OCI-LY7 (cell line): ENCODE results near the gene UBE2K. TPM values are rescaled to one million over a fixed set of nuclear protein-coding genes. Genes with fewer than 3 reads are reported as not detected.

ENCODE experiments used
- BruUV-seq: library from RNA; stranded (reverse); fragments of 400-500 nt; replicated peaks from 2 replicates; lab custom pipeline; 2021; lab: Mats Ljungman, UMichigan
- CTCF ChIA-PET: fragments of 300-600 bp; sonication (Branson Sonifier 250); formaldehyde crosslinking; loops from one replicate; lab custom pipeline; 2022; ENCODE audit warnings: antibody characterized with exemption; ENCODE audit not compliant: unreplicated experiment; lab: Charles Lee
- POLR2A ChIA-PET: fragments of 300-600 bp; sonication (Branson Sonifier 250); formaldehyde crosslinking; loops from one replicate; lab custom pipeline; 2022; ENCODE audit warnings: antibody characterized with exemption; lab: Charles Lee
- DNase-seq: peaks from one replicate; pipeline ENCODE4 v3.0.0-alpha.2; 2015; ENCODE audit warnings: low spot score
- H2AFZ ChIP-seq: fragments of 200-600 bp; sonication (generic), shearing (Covaris generic); 2 replicates; pipeline ENCODE4 v1.6.1; 2014; ENCODE audit warnings: mild to moderate bottlenecking, antibody characterized with exemption, low read length, moderate library complexity
- H3K27ac ChIP-seq: fragments of 200-600 bp; sonication (generic); 2 replicates; pipeline ENCODE4 v1.5.1; 2014; ENCODE audit warnings: mixed run types, low read depth, mild to moderate bottlenecking, moderate library complexity, low read length, inconsistent platforms; ENCODE audit not compliant: poor library complexity, severe bottlenecking
- H3K36me3 ChIP-seq: fragments of 200-600 bp; sonication (generic); 2 replicates; pipeline ENCODE4 v1.6.1; 2014; ENCODE audit warnings: mild to moderate bottlenecking, antibody characterized with exemption, low read length, moderate library complexity, mixed read lengths; ENCODE audit not compliant: insufficient read depth
- H3K4me1 ChIP-seq: fragments of 200-600 bp; sonication (generic); 2 replicates; pipeline ENCODE4 v1.5.1; 2014; ENCODE audit warnings: mild to moderate bottlenecking, low read length; ENCODE audit not compliant: insufficient read depth, poor library complexity, severe bottlenecking
- H3K4me2 ChIP-seq: fragments of 200-600 bp; sonication (generic); 2 replicates; pipeline ENCODE4 v1.6.1; 2014; ENCODE audit warnings: mild to moderate bottlenecking, low read length
- H3K4me3 ChIP-seq: fragments of 200-600 bp; sonication (generic); 2 replicates; pipeline ENCODE4 v1.5.1; 2014; ENCODE audit warnings: mild to moderate bottlenecking, low read depth, low read length; ENCODE audit not compliant: poor library complexity, severe bottlenecking
- H3K79me2 ChIP-seq: fragments of 200-600 bp; sonication (generic); 2 replicates; pipeline ENCODE4 v1.6.1; 2016; ENCODE audit warnings: low read depth, mild to moderate bottlenecking, low read length, moderate library complexity, mixed read lengths; ENCODE audit not compliant: insufficient read depth
- H3K9me2 ChIP-seq: fragments of 200-600 bp; sonication (generic); 2 replicates; pipeline ENCODE4 v1.6.1; 2016; ENCODE audit warnings: mild to moderate bottlenecking, low read length, mixed read lengths; ENCODE audit not compliant: insufficient read depth
- H3K9me3 ChIP-seq: fragments of 200-600 bp; sonication (generic); 2 replicates; pipeline ENCODE4 v1.6.1; 2014; ENCODE audit warnings: mild to moderate bottlenecking, mixed run types, low read length, mixed read lengths
- H4K20me1 ChIP-seq: fragments of 200-600 bp; sonication (generic); 2 replicates; pipeline ENCODE4 v1.6.1; 2014; ENCODE audit warnings: mild to moderate bottlenecking, antibody characterized with exemption, low read length, moderate library complexity, mixed read lengths; ENCODE audit not compliant: insufficient read depth
- EZH2phosphoT487 ChIP-seq: fragments of 200-600 bp; sonication (generic); IDR thresholded peaks from 2 replicates; pipeline ENCODE4 v1.6.1; 2018; ENCODE audit warnings: low read depth, borderline replicate concordance, mild to moderate bottlenecking, mixed run types, antibody characterized with exemption, low read length, moderate library complexity, mixed read lengths
- intact Hi-C: fragments of 100-400 bp; cut with micrococcal nuclease; formaldehyde crosslinking; loops from one replicate; pipeline ENCODE4 v1.10.0; 2022; ENCODE audit not compliant: unreplicated experiment
- small RNA-seq: library from RNA; depleted of rRNA; stranded (forward); fragments of <200 nt; gene quantifications from one replicate; pipeline ENCODE3, GENCODE V24; 2014
- total RNA-seq, 2 experiments: library from RNA; depleted of rRNA in 1 of 2; stranded (reverse); fragments of >200 nt in 1 of 2; shearing (Covaris generic) in 1 of 2; gene quantifications; 2 replicates each; pipeline ENCODE4 v1.2.3, GENCODE V29; 2014 to 2022
- TF ChIP-seq, protein P1 (sequence below): fragments of 200-600 bp; sonication (generic); conservative IDR thresholded peaks from 2 replicates; pipeline ENCODE4 v1.5.1; 2014; ENCODE audit warnings: mild to moderate bottlenecking, antibody characterized with exemption, low read length, moderate library complexity, mixed read lengths

UBE2K gene
- total RNA-seq, 2 experiments from 2014 or later, result 20.8 to 88.0 TPM

GRCh38 chr4:39825090-39825489, 127.2 kb downstream of the UBE2K start:
- H3K36me3 ChIP-seq, result peaks cover 76% of the 10 kb centered on the region
- TF ChIP-seq EZH2phosphoT487, result no peak
- TF ChIP-seq, protein P1, sequence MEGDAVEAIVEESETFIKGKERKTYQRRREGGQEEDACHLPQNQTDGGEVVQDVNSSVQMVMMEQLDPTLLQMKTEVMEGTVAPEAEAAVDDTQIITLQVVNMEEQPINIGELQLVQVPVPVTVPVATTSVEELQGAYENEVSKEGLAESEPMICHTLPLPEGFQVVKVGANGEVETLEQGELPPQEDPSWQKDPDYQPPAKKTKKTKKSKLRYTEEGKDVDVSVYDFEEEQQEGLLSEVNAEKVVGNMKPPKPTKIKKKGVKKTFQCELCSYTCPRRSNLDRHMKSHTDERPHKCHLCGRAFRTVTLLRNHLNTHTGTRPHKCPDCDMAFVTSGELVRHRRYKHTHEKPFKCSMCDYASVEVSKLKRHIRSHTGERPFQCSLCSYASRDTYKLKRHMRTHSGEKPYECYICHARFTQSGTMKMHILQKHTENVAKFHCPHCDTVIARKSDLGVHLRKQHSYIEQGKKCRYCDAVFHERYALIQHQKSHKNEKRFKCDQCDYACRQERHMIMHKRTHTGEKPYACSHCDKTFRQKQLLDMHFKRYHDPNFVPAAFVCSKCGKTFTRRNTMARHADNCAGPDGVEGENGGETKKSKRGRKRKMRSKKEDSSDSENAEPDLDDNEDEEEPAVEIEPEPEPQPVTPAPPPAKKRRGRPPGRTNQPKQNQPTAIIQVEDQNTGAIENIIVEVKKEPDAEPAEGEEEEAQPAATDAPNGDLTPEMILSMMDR, result no peak
- H3K27ac ChIP-seq, result no peak overlapping the region
- no peak overlapping the region for H3K4me2 ChIP-seq
- H3K4me3 ChIP-seq, result no peak overlapping the region
- DNase-seq, result no peak
- ChIA-PET POLR2A (interaction anchor here (0.7 to 1.2 kb wide), 2 partner anchors 73 to 291 kb away, joined by 4 to 6 read pairs; no protein-coding TSS in a partner anchor), CTCF (no interaction called here)
- no peak overlapping the region for H2AFZ ChIP-seq
- no TSS peak for BruUV-seq
- intact Hi-C loops, result no loop called here
- H3K9me3 ChIP-seq, result no peaks in the 10 kb centered on the region
- H3K4me1 ChIP-seq, result no peaks in the 10 kb centered on the region
- H3K9me2 ChIP-seq, result no peaks in the 10 kb centered on the region
- H3K79me2 ChIP-seq, result no peaks in the 10 kb centered on the region
- H4K20me1 ChIP-seq, result no peaks in the 10 kb centered on the region

GRCh38 chr4:39825741-39826231, 127.8 kb downstream of the UBE2K start:
- no peak overlapping the region for H3K27ac ChIP-seq
- no peak overlapping the region for H2AFZ ChIP-seq
- no peaks in the 10 kb centered on the region for H3K9me2 ChIP-seq
- H3K4me3 ChIP-seq, result no peak overlapping the region
- POLR2A ChIA-PET, result interaction anchor here (0.6 to 1.1 kb wide), 3 partner anchors 38 to 85 kb away, joined by 3 to 4 read pairs (median 3); no protein-coding TSS in a partner anchor
- intact Hi-C loops, result no loop called here
- TF ChIP-seq, protein P1, result no peak
- TF ChIP-seq EZH2phosphoT487, result no peak
- peaks cover 83% of the 10 kb centered on the region for H3K36me3 ChIP-seq
- no TSS peak for BruUV-seq
- no peak overlapping the region for H3K4me2 ChIP-seq
- no peaks in the 10 kb centered on the region for H4K20me1 ChIP-seq
- CTCF ChIA-PET, result no interaction called here
- no peaks in the 10 kb centered on the region for H3K9me3 ChIP-seq
- H3K4me1 ChIP-seq, result no peaks in the 10 kb centered on the region
- no peak for DNase-seq
- H3K79me2 ChIP-seq, result no peaks in the 10 kb centered on the region

Small RNA genes within 50 kb of the gene (small RNA-seq; reads per million reads assigned to genes)
- gene RF00019 (not detected), gene RN7SL558P (not detected)

Other genes with a start within 250 kb of the UBE2K start
- 2,571 and 3,860 TPM in 2 replicates for gene RPL9, start 239.2 kb upstream of the UBE2K start, total RNA-seq (2014; rRNA removed; shearing (Covaris generic))
- 1,698 and 1,735 TPM in 2 replicates for gene RPL9, start 239.2 kb upstream of the UBE2K start, total RNA-seq (2022)
- gene LIAS, start 239.1 kb upstream of the UBE2K start, total RNA-seq (2014; rRNA removed; shearing (Covaris generic)), result 12.7 and 15.1 TPM in 2 replicates
- 28.3 and 28.4 TPM in 2 replicates for gene LIAS, start 239.1 kb upstream of the UBE2K start, total RNA-seq (2022)
- 8.1 and 9.8 TPM in 2 replicates for gene UGDH, start 170.7 kb upstream of the UBE2K start, total RNA-seq (2014; rRNA removed; shearing (Covaris generic))
- 28.6 and 33.6 TPM in 2 replicates for gene UGDH, start 170.7 kb upstream of the UBE2K start, total RNA-seq (2022)
- 0.03 TPM in 1 of 2 replicates, not detected in the other for gene SMIM14, start 59.3 kb upstream of the UBE2K start, total RNA-seq (2014; rRNA removed; shearing (Covaris generic))
- gene SMIM14, start 59.3 kb upstream of the UBE2K start, total RNA-seq (2022), result 1.1 and 1.8 TPM in 2 replicates